Midbrain (tissue), 1 donor: Measurements from ENCODE around the gene LEP.
"Not testable (repeated sequence)": the region's sequence is repeated elsewhere in the genome, so short reads cannot be mapped to it uniquely, and the experiment has no call there.

Experiments used
- DNase-seq: peaks from one replicate; lab custom pipeline; 2025; lab: John Stamatoyannopoulos, UW

LEP gene

DNA sequence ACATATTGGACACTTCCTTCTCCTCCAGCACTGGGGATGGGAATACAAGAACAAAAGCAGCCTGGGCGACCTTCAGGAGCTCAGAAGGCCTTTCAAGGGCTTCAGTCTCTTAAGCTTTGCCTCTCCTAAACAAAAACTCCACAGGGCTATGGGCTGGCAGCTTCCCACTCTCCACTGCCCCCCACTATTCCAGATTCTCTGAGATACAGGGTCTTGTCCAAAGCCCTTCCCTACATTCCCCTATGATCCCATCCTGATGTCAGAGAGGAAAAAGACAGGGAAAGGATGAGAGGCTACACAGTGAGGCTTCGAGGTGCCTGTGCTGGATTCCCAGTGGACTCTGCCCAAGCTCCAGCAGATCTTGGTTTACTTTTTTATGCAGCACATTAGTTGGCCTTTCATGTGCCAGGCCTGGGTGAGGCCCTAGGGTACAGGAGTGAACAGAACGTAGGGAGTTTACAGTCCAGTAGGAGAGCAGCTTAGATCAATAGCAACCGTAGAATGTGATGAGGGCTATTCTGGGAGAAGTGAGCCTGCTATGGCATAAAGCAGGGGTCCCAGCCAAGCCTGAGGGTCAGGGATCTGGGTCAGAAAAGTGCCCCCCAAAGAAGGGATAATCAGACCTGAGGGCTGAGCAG, 33.3 kb downstream of the LEP start:
- no peak for DNase-seq

- DNase-seq = no peak
Observed at GRCh38 chr7:128274884-128275603, 34.0 kb downstream of the LEP start.

DNA sequence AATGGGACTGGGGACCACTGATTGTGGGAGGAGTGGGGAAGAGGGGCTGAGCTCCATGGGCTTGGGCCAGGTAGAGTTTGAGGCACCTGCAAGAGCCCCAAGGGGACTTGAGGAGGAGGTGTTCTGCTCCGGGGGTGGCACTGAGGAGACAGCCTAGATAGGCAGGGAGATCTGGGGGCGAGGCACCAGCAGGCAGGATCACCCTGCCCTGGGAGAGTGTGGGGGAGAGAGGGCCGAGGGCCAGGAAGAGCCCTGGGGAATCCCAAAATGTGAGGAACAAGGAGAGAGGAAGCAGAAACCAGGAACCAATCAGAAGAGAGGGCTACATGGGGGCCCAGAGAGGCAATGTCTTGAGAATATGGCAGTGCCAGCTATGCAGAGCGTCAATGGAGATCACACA, 34.6 kb downstream of the LEP start:
- DNase-seq = no peak

DNA sequence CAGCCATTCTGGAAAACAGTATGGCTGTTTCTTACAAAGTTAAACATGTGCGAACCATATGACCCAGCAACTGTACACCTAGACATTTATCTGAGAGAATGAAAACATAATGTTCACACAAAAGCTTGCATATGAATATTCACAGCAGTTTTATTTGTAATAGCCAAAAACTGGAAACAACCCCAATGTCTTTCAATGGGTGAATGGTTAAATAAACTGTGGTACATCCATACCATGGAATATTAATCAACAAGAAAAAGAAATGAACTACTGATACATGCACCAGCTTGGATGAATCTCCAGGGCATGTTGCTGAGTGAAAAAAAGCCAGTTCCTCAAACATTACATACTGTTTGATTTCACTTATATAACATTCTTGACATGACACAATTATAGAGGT, 37.3 kb downstream of the LEP start:
- no peak for DNase-seq

DNA sequence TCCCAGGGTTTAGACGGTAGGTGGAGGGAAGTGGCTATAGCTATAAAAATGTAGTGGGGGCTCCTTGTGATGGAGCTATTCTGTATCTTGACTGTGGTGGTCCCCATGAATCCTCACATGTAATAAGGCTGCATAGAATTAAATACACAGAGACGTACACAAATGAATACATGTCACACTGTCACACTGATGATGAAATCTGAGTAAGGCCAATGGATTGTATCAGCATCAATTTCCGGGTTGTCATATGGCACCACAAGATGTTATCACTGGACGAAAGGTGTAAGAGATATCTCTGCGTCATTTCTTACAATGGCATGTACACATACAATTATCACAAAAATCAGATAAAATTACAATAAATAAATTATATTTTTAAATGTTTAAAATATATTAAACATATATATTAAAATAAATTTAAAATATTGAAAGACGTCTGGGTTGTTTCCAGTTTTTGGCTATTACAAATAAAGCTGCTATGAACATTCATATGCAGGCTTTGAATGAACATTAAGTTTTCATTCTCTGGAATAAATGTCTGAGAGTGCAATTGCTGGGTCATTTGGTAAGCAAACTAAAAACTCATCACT, 38.1 kb downstream of the LEP start:
- no peak for DNase-seq

- DNase-seq = not testable (repeated sequence)
Observed at GRCh38 chr7:128280451-128280850, 39.4 kb downstream of the LEP start.

DNA sequence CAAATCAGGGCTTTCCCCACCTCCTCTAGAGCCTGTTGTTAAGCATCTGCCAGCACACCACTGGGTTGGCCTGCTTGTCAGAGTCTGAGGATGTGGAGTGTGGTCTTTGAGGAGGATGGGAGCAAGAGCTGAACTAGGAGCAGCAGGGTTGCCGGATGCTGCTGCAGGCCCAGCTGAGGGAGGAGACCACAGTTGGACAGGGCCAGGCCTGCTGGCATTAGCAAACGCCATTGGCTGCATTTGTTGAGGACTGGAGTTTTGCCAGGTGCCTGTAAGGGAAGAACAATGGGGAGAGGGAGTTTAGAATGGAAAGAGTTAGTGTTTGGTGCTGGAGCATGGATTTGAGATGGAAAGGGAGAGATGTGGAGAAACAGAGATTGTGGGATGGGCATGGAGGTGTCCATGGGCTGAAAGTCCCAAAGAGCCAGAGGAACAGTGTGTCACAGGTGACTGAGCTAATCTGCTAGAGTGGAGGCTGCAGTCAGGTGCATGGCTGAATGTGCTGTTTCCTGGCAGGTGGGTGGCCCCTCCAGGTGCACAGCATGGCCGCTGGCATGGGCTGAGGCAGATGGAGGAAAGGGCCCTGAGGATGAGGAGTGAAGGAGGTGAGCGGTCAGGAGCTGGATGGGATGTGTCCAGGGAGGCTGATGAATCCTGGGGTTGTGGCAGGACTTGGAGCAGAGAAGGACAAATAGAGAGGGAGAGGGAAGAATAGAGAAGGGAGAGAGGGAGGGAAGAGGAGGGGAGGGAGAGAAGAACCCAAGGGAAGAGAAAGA, 40.7 kb downstream of the LEP start:
- DNase-seq = no peak

DNA sequence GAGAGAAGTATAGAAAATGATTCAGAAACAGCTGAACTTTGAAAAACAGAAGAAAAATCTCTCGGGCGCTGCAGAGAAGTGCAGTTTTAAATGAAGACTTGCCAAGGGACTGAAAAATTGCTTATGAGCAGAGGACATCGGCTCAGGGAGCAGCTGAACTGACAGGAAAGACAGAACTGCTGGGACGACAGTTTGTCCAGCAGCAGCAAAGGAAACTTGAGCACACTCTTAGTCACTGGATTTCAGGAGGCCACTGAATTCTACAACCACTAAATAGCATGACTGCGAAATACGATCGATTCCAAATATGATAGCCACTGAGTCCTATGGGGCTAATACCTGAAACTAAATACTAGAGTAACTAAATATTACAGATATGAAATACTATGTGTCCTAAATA, 43.0 kb downstream of the LEP start:
- no peak for DNase-seq

GRCh38 chr7:128287556-128287955, 46.5 kb downstream of the LEP start:
- no peak for DNase-seq

DNA sequence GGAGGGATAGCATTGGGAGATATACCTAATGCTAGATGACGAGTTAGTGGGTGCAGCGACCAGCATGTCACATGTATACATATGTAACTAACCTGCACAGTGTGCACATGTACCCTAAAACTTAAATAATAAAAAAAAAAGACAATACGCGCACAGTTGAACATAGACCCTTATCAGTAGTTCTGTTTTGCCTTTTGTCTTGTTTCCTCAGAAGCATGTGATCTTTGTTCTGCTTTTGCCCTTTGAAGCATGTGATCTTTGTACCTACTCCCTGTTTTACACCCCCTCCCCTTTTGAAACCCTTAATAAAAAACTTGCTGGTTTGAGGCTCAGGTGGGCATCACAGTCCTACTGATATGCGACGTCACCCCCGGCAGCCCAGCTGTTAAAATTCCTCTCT, 56.9 kb downstream of the LEP start:
- DNase-seq = not testable (repeated sequence)

GRCh38 chr7:128299109-128299607, 58.1 kb downstream of the LEP start:
- no peak for DNase-seq

GRCh38 chr7:128302139-128302538, 61.1 kb downstream of the LEP start:
- no peak for DNase-seq

GRCh38 chr7:128303133-128303532, 62.1 kb downstream of the LEP start:
- no peak for DNase-seq

GRCh38 chr7:128303643-128304042, 62.6 kb downstream of the LEP start:
- no peak for DNase-seq

DNA sequence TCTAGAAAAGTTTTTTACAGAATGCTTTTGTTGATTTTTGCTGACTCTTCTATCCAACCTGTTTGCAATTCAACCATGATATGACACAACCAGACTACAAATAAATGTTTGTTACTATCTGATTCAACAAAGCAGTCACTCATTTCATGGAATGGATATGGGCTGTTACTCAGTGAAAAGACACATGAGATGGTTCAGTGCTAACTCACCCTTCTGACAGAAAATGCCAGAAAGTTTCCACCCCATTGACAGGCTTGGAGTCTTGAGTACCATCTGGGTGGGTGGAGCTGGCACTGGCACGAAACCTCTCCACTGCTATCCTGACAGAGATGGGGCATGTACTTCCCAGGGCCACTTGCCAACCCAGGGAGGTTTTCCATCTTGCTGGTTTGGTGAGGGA, 63.1 kb downstream of the LEP start:
- no peak for DNase-seq

GRCh38 chr7:128307061-128307460, 66.0 kb downstream of the LEP start:
- DNase-seq = no peak
